Measurements from ENCODE around the gene RPRD2.

The RPRD2 gene

DNA sequence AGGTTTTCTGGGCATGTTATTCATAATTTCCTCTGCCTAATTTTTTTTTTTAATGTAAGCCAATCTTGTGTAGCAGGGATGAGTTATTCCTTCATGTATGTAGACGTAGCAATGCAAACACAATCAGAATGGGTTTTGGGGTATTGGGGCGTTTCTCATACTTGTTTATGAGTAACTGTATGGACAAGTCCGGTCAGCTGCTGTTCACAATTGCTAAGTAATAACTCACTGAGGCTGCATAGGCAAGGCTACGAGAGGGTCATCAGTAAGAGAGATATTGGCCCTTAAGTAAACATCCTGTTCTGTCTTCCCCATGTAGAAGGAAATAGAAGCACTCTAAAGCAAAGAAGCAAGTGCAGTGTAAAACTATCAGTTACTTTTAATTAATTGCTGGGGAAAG is 113.8 kb downstream of the RPRD2 start:
- TF ChIP-seq, protein P1, sequence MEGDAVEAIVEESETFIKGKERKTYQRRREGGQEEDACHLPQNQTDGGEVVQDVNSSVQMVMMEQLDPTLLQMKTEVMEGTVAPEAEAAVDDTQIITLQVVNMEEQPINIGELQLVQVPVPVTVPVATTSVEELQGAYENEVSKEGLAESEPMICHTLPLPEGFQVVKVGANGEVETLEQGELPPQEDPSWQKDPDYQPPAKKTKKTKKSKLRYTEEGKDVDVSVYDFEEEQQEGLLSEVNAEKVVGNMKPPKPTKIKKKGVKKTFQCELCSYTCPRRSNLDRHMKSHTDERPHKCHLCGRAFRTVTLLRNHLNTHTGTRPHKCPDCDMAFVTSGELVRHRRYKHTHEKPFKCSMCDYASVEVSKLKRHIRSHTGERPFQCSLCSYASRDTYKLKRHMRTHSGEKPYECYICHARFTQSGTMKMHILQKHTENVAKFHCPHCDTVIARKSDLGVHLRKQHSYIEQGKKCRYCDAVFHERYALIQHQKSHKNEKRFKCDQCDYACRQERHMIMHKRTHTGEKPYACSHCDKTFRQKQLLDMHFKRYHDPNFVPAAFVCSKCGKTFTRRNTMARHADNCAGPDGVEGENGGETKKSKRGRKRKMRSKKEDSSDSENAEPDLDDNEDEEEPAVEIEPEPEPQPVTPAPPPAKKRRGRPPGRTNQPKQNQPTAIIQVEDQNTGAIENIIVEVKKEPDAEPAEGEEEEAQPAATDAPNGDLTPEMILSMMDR (IDR thresholded peaks at IDR 0.05), result no peak
- no peak for DNase-seq (ENCODE audit: low spot score)
- no peak overlapping the region for H3K27ac ChIP-seq
- H3K4me3 ChIP-seq, result no peak overlapping the region

DNA sequence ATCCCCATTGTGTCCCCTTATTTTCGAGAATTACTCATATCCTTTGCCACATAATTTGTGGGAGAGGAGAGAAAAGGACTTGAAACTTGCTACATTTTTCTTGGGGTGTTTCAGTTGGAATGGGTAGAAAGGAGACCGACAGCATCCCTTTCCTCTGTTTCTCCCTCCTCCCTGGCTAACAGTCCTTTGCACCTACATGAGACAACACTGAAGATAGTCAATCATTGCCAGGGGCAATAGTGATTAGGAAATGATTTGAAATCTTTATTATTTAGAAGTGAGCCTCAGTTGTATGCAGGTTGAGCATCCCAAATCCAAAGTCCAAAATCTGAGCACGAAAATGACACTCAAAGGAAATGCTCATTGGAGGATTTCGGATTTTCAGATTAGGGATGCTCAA is 115.4 kb downstream of the RPRD2 start:
- TF ChIP-seq, protein P1 (IDR thresholded peaks at IDR 0.05), result no peak
- no peak for DNase-seq (ENCODE audit: low spot score)
- Histone ChIP-seq H3K4me3 (no peak overlapping the region), H3K27ac (no peak overlapping the region)

DNA sequence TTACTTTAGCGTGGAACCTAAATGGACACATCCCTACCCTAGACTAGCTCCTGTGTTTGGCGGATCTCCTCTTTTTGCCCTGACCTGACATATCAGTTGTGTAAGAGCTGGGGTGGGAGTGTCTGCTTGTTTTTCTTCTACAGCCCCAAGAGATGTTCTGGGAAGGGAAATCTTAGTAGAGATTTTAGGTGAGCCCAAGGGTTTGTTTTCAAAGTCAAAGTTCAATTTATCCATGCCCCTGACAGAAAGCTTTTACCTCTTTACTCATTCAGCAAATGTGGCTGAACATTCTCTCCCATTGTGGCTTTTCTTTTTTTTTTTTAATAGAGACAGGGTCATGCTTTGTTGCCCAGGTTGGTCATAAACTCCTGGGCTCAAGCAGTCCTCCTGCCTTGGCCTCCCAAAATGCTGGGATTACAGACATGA is 116.0 kb downstream of the RPRD2 start:
- TF ChIP-seq, protein P1 (IDR thresholded peaks at IDR 0.05), result no peak
- no peak for DNase-seq (ENCODE audit: low spot score)
- Histone ChIP-seq H3K4me3 (no peak overlapping the region), H3K27ac (no peak overlapping the region)

DNA sequence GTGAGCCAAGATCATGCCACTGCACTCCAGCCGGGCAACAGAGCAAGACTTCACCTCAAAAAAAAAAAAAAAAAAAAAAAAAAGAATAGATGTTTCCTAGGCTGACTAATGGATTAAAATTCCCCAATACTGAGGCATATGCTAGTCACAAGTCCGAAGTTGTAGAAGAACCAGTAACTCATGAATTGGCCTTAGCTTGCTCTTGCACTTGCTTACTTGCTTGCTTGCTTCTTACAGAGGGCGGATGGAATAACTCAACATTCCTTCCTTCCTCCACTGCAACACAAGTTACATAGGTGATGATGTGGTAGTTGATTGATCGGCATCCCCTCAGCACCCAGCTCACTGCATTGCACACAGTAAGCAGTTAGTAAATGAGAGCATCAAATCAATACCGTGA is 120.5 kb downstream of the RPRD2 start:
- DNase-seq (ENCODE audit: low spot score), result no peak
- TF ChIP-seq, protein P1 (IDR thresholded peaks at IDR 0.05), result no peak
- H3K27ac ChIP-seq, result no peak overlapping the region
- H3K4me3 ChIP-seq, result no peak overlapping the region

DNA sequence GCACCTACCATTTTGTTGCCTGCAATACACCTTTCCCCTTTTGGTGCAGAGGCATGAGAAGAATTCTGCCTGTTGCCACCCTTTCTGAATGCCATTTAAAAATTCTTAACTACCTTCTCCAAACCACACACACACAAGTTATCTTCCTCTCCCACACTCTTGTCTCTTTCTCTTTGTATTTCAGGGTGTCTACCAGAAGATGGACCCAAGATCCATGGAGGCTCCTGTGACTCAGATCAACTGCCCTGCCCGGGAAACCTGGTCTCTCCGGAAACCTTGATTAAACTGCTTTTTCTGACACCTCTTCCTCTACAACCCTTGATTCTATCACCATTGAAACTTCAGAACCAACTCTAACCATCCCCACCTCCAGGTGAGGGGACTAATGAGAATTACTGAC is 120.9 kb downstream of the RPRD2 start:
- no peak for DNase-seq (ENCODE audit: low spot score)

DNA sequence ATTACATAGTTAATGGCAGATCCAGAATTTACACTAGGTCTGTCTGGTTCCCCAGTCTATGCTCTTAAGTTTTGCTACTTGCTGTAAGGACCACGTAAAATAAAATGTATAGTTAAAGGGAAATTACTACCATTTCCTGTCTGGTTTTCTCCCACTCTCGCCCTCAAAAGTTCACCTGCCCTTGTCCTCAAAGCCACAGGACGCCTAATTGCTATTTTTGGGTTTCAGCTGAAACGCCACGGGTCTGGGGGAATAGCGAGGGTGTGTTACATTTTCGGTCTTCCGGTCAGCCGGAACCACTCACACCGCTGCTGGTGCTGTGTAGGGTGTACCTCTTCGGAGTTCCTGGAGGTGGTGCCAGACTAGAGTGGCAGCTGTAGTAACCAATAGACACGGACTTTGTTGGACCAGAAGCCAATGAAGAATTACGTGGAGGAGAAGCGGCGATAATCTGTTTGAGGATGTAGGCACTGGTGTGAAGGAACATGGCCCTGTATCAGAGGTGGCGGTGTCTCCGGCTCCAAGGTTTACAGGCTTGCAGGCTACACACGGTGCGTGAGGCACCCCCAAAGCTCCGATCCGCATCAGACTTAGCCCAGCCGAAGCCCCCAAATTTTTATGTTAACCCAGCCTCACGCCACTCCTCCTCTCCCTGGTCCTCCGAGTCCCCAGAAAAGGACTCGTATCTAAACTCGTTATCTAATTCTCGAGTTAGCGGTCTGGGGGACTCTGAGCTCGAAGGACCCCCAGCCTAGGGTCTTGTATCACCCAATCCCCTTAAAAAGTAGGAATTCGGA is 123.2 kb downstream of the RPRD2 start, which contains the start of gene TARS2:
TSS of gene TARS2 (plus strand) at position 454 of the 797 bp plus-strand sequence. CDS start at position 486, 32 bp downstream.
- Histone ChIP-seq H3K4me3 (peak within 1 kb of the TSS; percentile 90), H3K27ac (peak within 1 kb of the TSS; percentile 69 to 84)
- DNase-seq (ENCODE audit: low spot score), result peak; percentile 95
- TF ChIP-seq, protein P1 (IDR thresholded peaks at IDR 0.05), result no peak

More for the DNA sequence above, 120.9 kb downstream of the RPRD2 start:
- H3K4me3 ChIP-seq, result no peak overlapping the region
- TF ChIP-seq, protein P1 (IDR thresholded peaks at IDR 0.05), result no peak
- H3K27ac ChIP-seq, result no peak overlapping the region

DNA sequence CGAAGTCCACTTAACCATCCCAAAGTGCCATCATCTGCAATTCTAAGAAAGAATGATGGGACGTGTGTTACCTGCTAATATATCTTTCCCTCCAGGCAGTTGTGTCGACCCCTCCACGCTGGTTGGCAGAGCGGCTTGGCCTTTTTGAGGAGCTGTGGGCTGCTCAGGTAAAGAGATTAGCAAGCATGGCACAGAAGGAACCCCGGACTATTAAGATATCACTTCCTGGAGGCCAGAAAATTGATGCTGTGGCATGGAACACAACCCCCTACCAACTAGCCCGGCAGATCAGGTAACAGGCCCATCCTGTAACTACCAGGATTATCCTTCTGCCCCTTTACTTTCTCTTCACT is 123.8 kb downstream of the RPRD2 start:
- Histone ChIP-seq H3K27ac (peak overlapping the region; percentile 69 to 84), H3K4me3 (peak overlapping the region; percentile 90)
- no peak for DNase-seq (ENCODE audit: low spot score)
- TF ChIP-seq, protein P1 (IDR thresholded peaks at IDR 0.05), result no peak
